Nephron progenitor cell (in vitro differentiated cells): ENCODE measurements around the gene FAM120B.
"Not testable (repeated sequence)": the region's sequence is repeated elsewhere in the genome, so short reads cannot be mapped to it uniquely, and the experiment has no call there.

ENCODE experiments used
- DNase-seq: peaks from one replicate; pipeline ENCODE4 v3.0.0; 2021
- H3K27ac Mint-ChIP-seq: 2 replicates; pipeline ENCODE4 v1.8.0; 2021; ENCODE audit warnings: mild to moderate bottlenecking, moderate library complexity, mixed read lengths
- H3K27me3 Mint-ChIP-seq: 2 replicates; pipeline ENCODE4 v1.8.0; 2021; ENCODE audit warnings: mild to moderate bottlenecking, low read depth, mixed read lengths; ENCODE audit not compliant: poor library complexity
- H3K36me3 Mint-ChIP-seq: 2 replicates; pipeline ENCODE4 v1.8.0; 2021; ENCODE audit warnings: low read depth, mixed read lengths
- H3K4me1 Mint-ChIP-seq: 2 replicates; pipeline ENCODE4 v1.8.0; 2021; ENCODE audit warnings: mixed read lengths
- H3K4me3 Mint-ChIP-seq: 2 replicates; pipeline ENCODE4 v1.8.0; 2021; ENCODE audit warnings: mild to moderate bottlenecking, moderate library complexity, mixed read lengths
- H3K9me3 Mint-ChIP-seq: 2 replicates; pipeline ENCODE4 v1.8.0; 2021; ENCODE audit warnings: mild to moderate bottlenecking, moderate library complexity, mixed read lengths
- TF ChIP-seq, protein P1 (sequence below): fragments of 200-600 bp; sonication (generic); IDR thresholded peaks from 2 replicates; pipeline ENCODE4 v1.5.0; 2021; ENCODE audit warnings: antibody characterized with exemption

Gene FAM120B

DNA sequence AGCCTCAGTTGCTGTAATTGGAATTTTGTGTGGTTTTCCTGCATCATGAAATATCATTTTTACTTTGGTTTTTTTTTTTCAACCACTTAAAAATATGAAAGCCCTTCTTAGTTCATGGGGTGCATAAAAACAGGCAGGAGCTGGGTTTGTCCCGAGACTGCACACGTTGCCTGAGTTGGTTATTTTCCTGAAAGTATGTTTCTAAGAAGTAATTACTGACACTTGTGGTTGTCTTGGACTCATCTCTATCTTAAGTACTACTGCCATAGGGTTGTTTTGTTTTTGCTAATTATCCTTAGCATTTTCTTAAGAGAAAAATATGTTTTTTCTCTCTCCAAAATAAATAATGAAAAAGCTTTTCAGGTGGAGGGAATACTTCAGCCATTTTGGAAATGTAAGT, 40.1 kb downstream of the FAM120B start:
- Mint-ChIP-seq H3K27ac (peak overlapping the region; percentile 76), H3K4me1 (peaks cover 41% of the 10 kb centered on the region), H3K27me3 (peaks cover 4% of the 10 kb centered on the region), H3K4me3 (no peak overlapping the region), H3K36me3 (peaks cover 81% of the 10 kb centered on the region), H3K9me3 (peaks cover 28% of the 10 kb centered on the region)
- TF ChIP-seq, protein P1, sequence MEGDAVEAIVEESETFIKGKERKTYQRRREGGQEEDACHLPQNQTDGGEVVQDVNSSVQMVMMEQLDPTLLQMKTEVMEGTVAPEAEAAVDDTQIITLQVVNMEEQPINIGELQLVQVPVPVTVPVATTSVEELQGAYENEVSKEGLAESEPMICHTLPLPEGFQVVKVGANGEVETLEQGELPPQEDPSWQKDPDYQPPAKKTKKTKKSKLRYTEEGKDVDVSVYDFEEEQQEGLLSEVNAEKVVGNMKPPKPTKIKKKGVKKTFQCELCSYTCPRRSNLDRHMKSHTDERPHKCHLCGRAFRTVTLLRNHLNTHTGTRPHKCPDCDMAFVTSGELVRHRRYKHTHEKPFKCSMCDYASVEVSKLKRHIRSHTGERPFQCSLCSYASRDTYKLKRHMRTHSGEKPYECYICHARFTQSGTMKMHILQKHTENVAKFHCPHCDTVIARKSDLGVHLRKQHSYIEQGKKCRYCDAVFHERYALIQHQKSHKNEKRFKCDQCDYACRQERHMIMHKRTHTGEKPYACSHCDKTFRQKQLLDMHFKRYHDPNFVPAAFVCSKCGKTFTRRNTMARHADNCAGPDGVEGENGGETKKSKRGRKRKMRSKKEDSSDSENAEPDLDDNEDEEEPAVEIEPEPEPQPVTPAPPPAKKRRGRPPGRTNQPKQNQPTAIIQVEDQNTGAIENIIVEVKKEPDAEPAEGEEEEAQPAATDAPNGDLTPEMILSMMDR = no peak
- no peak for DNase-seq

- H3K9me3 Mint-ChIP-seq = peaks cover 28% of the 10 kb centered on the region
- peaks cover 81% of the 10 kb centered on the region for H3K36me3 Mint-ChIP-seq
- peaks cover 4% of the 10 kb centered on the region for H3K27me3 Mint-ChIP-seq
- H3K27ac Mint-ChIP-seq = peak overlapping the region; percentile 76
- no peak overlapping the region for H3K4me3 Mint-ChIP-seq
- no peak for DNase-seq
- TF ChIP-seq, protein P1 = no peak
- peaks cover 41% of the 10 kb centered on the region for H3K4me1 Mint-ChIP-seq
Measured at GRCh38 chr6:170347091-170347490, 40.5 kb downstream of the FAM120B start.

GRCh38 chr6:170347975-170348374, 41.4 kb downstream of the FAM120B start:
- peaks cover 36% of the 10 kb centered on the region for H3K9me3 Mint-ChIP-seq
- no peak overlapping the region for H3K27ac Mint-ChIP-seq
- no peak for DNase-seq
- H3K4me1 Mint-ChIP-seq = peaks cover 41% of the 10 kb centered on the region
- H3K4me3 Mint-ChIP-seq = no peak overlapping the region
- TF ChIP-seq, protein P1 = no peak
- H3K27me3 Mint-ChIP-seq = peaks cover 4% of the 10 kb centered on the region
- H3K36me3 Mint-ChIP-seq = peaks cover 81% of the 10 kb centered on the region

GRCh38 chr6:170351456-170351855, 44.9 kb downstream of the FAM120B start:
- Mint-ChIP-seq H3K36me3 (peaks cover 81% of the 10 kb centered on the region), H3K9me3 (peaks cover 59% of the 10 kb centered on the region), H3K4me1 (peaks cover 22% of the 10 kb centered on the region)
- not testable (repeated sequence) for H3K27me3 Mint-ChIP-seq, H3K27ac Mint-ChIP-seq, DNase-seq, H3K4me3 Mint-ChIP-seq

DNA sequence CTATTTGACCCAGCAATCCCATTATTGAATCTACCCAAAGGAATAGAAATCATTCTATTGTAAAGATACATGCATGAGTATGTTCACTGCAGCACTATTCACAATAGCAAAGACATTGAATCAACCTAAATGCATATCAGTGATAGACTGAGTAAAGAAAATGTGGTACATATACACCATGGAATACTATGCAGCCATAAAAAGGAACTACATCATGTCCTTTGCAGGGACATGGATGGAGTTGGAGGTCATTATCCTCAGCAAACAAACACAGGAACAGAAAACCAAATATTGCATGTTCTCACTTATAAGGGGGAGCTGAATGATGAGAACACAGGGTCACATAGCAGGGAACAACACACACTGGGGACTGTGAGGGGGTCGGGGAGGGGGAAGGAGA, 48.6 kb downstream of the FAM120B start:
- peaks cover 51% of the 10 kb centered on the region for H3K9me3 Mint-ChIP-seq
- H3K4me1 Mint-ChIP-seq, DNase-seq, H3K27ac Mint-ChIP-seq, H3K27me3 Mint-ChIP-seq, H3K4me3 Mint-ChIP-seq: not testable (repeated sequence)
- H3K36me3 Mint-ChIP-seq = peaks cover 84% of the 10 kb centered on the region

GRCh38 chr6:170355661-170356060, 49.1 kb downstream of the FAM120B start:
- Mint-ChIP-seq H3K4me1 (no peaks in the 10 kb centered on the region), H3K36me3 (peaks cover 82% of the 10 kb centered on the region), H3K27me3 (peaks cover 4% of the 10 kb centered on the region), H3K27ac (no peak overlapping the region), H3K9me3 (peaks cover 46% of the 10 kb centered on the region), H3K4me3 (no peak overlapping the region)
- DNase-seq = no peak
- TF ChIP-seq, protein P1 = no peak

- H3K27ac Mint-ChIP-seq = peak overlapping the region; percentile 34
- peaks cover 24% of the 10 kb centered on the region for H3K9me3 Mint-ChIP-seq
- no peak overlapping the region for H3K4me3 Mint-ChIP-seq
- no peaks in the 10 kb centered on the region for H3K27me3 Mint-ChIP-seq
- no peak for DNase-seq
- no peaks in the 10 kb centered on the region for H3K4me1 Mint-ChIP-seq
- peaks cover 74% of the 10 kb centered on the region for H3K36me3 Mint-ChIP-seq
- TF ChIP-seq, protein P1 = no peak
Measured at GRCh38 chr6:170357812-170358211, 51.3 kb downstream of the FAM120B start.
